Measurements from ENCODE around the gene BID.

- TF ChIP-seq TCF7L2 (IDR thresholded peaks at IDR 0.05; ENCODE audit: low read depth, low read length) = no peak
- TF ChIP-seq CTCF (IDR thresholded peaks at IDR 0.05) = peak; percentile 81
- no peak for TF ChIP-seq REST (IDR thresholded peaks at IDR 0.05; ENCODE audit: insufficient read depth in 1 of 2, low read depth in 2 of 2, low read length in 1 of 2)
These were observed 11.2 kb upstream of the BID start for GRCh38 chr22:17785185-17786184.
